Testis (tissue), 2 donors: ENCODE data around the gene TUFM.

Source experiments
- CTCF ChIP-seq, 3 experiments: fragments of 450-650 bp in 2 of 3; fragments of 200-600 bp in 1 of 3; sonication (generic) in 1 of 3; IDR thresholded peaks; one replicate each; pipeline ENCODE4 v1.5.1; 2016 to 2019; ENCODE audit warnings: antibody characterized with exemption in 3 of 3, mild to moderate bottlenecking in 2 of 3, moderate library complexity in 1 of 3
- POLR2A ChIP-seq: fragments of 450-650 bp; IDR thresholded peaks from one replicate; pipeline ENCODE4 v1.6.1; 2017; ENCODE audit warnings: antibody characterized with exemption, mild to moderate bottlenecking, moderate library complexity

GRCh38 chr16:28859326-28859725, 13.2 kb upstream of the TUFM start:
- TF ChIP-seq CTCF (IDR thresholded peaks at IDR 0.05) (no peak), POLR2A (no peak)
